K562 (cell line): ENCODE data around the gene DNAJC6. TPM values are rescaled to one million over a fixed set of nuclear protein-coding genes. Genes with fewer than 3 reads are reported as not detected.

Source experiments
- ARID2 ChIP-seq: fragments of 450-650 bp; IDR thresholded peaks from 2 replicates; pipeline ENCODE4 v1.6.1; 2017; ENCODE audit warnings: antibody characterized with exemption, mild to moderate bottlenecking
- CAMTA2 ChIP-seq: fragments of 250-450 bp; sonication (Bioruptor Pico); conservative IDR thresholded peaks from 2 replicates; pipeline ENCODE4 v1.5.1; 2022
- CHD2 ChIP-seq: IDR thresholded peaks from 2 replicates; pipeline ENCODE4 v1.6.1; 2011; ENCODE audit warnings: low read depth, low read length
- CTBP1 ChIP-seq: fragments of 450-650 bp; IDR thresholded peaks from 2 replicates; pipeline ENCODE4 v1.6.1; 2016; ENCODE audit warnings: borderline replicate concordance
- FOXK2 ChIP-seq, 2 experiments: fragments of 450-650 bp; IDR thresholded peaks in 1 of 2; conservative IDR thresholded peaks in 1 of 2; 2 replicates each; pipeline ENCODE4 v1.6.1; 2016; ENCODE audit warnings: low read depth in 2 of 2, mild to moderate bottlenecking in 1 of 2
- FOXP4 ChIP-seq: sonication (generic); formaldehyde crosslinking; IDR thresholded peaks from 2 replicates; pipeline ENCODE4 v1.8.0; 2022; ENCODE audit warnings: mild to moderate bottlenecking, missing genetic modification reagents, borderline replicate concordance
- HMG20A ChIP-seq: fragments of 450-650 bp; formaldehyde crosslinking; conservative IDR thresholded peaks from 2 replicates; pipeline ENCODE4 v1.4.0; 2020; ENCODE audit warnings: mild to moderate bottlenecking, mixed read lengths
- LCOR ChIP-seq: sonication (generic); formaldehyde crosslinking; IDR thresholded peaks from 2 replicates; pipeline ENCODE4 v1.8.0; 2022; ENCODE audit warnings: mild to moderate bottlenecking, missing genetic modification reagents
- MAFK ChIP-seq: IDR thresholded peaks from 2 replicates; pipeline ENCODE4 v1.6.1; 2011; ENCODE audit warnings: low read length, improper control_type of control experiment
- NCOR1 ChIP-seq: fragments of 450-650 bp; IDR thresholded peaks from 2 replicates; pipeline ENCODE4 v1.6.1; 2016; ENCODE audit warnings: mild to moderate bottlenecking, moderate library complexity
- NFATC3 ChIP-seq: fragments of 450-650 bp; IDR thresholded peaks from 2 replicates; pipeline ENCODE4 v1.6.1; 2017; ENCODE audit warnings: mild to moderate bottlenecking
- NKRF ChIP-seq: fragments of 450-650 bp; IDR thresholded peaks from 2 replicates; pipeline ENCODE4 v1.6.1; 2016; ENCODE audit warnings: borderline replicate concordance
- PHF21A ChIP-seq: fragments of 450-650 bp; IDR thresholded peaks from 2 replicates; pipeline ENCODE4 v1.6.1; 2017; ENCODE audit warnings: low read depth, borderline replicate concordance
- POLR2AphosphoS5 ChIP-seq: IDR thresholded peaks from 2 replicates; pipeline ENCODE4 v1.6.1; 2011; ENCODE audit warnings: mild to moderate bottlenecking, low read depth, low read length, moderate library complexity; ENCODE audit not compliant: control insufficient read depth, insufficient read depth
- SPI1 ChIP-seq: IDR thresholded peaks from 2 replicates; pipeline ENCODE4 v1.6.1; 2011; ENCODE audit warnings: low read depth, low read length, control low read depth, borderline replicate concordance
- STAT5A ChIP-seq: IDR thresholded peaks from 2 replicates; pipeline ENCODE4 v1.6.1; 2012; ENCODE audit warnings: low read length, inconsistent platforms, borderline replicate concordance
- TCF15 ChIP-seq: fragments of 250-450 bp; sonication (Bioruptor Pico); IDR thresholded peaks from 2 replicates; pipeline ENCODE4 v1.8.0; 2022; ENCODE audit warnings: moderate library complexity, mild to moderate bottlenecking, inconsistent platforms
- TCF3 ChIP-seq: sonication (generic); formaldehyde crosslinking; IDR thresholded peaks from 2 replicates; pipeline ENCODE4 v1.4.0; 2020; ENCODE audit warnings: mild to moderate bottlenecking, missing genetic modification reagents
- ZBTB1 ChIP-seq: sonication (generic); formaldehyde crosslinking; IDR thresholded peaks from 2 replicates; pipeline ENCODE4 v1.8.1; 2023; ENCODE audit warnings: missing genetic modification reagents, low read depth, mild to moderate bottlenecking, borderline replicate concordance
- ZBTB12 ChIP-seq: fragments of 250-450 bp; sonication (Bioruptor Pico); IDR thresholded peaks from 2 replicates; pipeline ENCODE4 v1.4.0; 2020
- ZEB2 ChIP-seq: fragments of 450-650 bp; IDR thresholded peaks from 2 replicates; pipeline ENCODE4 v1.6.1; 2016
- ZKSCAN1 ChIP-seq: fragments of 150-350 bp; IDR thresholded peaks from 2 replicates; pipeline ENCODE4 v1.6.1; 2016; ENCODE audit warnings: low read depth, low read length
- ZKSCAN8 ChIP-seq: fragments of 200-800 bp; sonication (Bioruptor generic); IDR thresholded peaks from 2 replicates; pipeline ENCODE4 v1.6.1; 2016; ENCODE audit warnings: missing genetic modification characterization, missing compliant biosample characterization
- ZNF551 ChIP-seq: fragments of 250-450 bp; sonication (Bioruptor Pico); IDR thresholded peaks from 2 replicates; pipeline ENCODE4 v1.5.0; 2021; ENCODE audit warnings: mild to moderate bottlenecking, moderate library complexity
- ZNF583 ChIP-seq: fragments of 250-450 bp; sonication (Bioruptor Pico); IDR thresholded peaks from 2 replicates; pipeline ENCODE4 v1.4.0; 2020
- polyA plus RNA-seq, 8 experiments: library from polyadenylated mRNA; depleted of rRNA in 4 of 8; stranded (reverse) in 5 of 8; unstranded in 3 of 8; fragments of >200 nt; fragmentation: Nextera tagmentation in 2 of 8; fragmentation: Illumina TruSeq in 1 of 8; extraction: Ambion mirVana in 2 of 8; extraction: Trizol in 1 of 8; gene quantifications; 2 replicates each; pipeline versions ENCODE4 v1.2.1 to v1.2.3, GENCODE V29; 2011 to 2014; ENCODE audit warnings: inconsistent platforms in 1 of 8, missing spikeins in 1 of 8
- total RNA-seq, 7 experiments: library from RNA; depleted of rRNA in 6 of 7; stranded (reverse); fragments of >200 nt in 6 of 7; fragmentation: Illumina TruSeq in 2 of 7; extraction: Trizol in 2 of 7; gene quantifications; 2 replicates each; pipeline versions ENCODE4 v1.2.1 to v1.2.3, GENCODE V29; 2011 to 2021; ENCODE audit warnings: low replicate concordance in 1 of 7

DNAJC6 gene
- total and polyA plus RNA-seq, 9 of the 15 experiments (the other 6 are each of a cell fraction or from before 2014, with no cell fraction given): 6.7 to 78.7 (median 28.0) TPM

- TF ChIP-seq NKRF (peak; percentile 47; the same call in 1 of the 2 replicates), ZBTB1 (no peak), ARID2 (0 out of 2 replicates have a peak, but pooled peaks have one; percentile 26), LCOR (CRISPR knock-in tag) (peak; percentile 97), CHD2 (peak; percentile 53), ZNF551 (CRISPR knock-in tag) (no peak), ZKSCAN8 (CRISPR knock-in tag) (peak; percentile 81), HMG20A (CRISPR knock-in tag) (no peak), ZBTB12 (CRISPR knock-in tag) (no peak), CTBP1 (peak; percentile 94), TCF15 (CRISPR knock-in tag) (peak; percentile 27; the same call in 1 of the 2 replicates), ZNF583 (peak; percentile 33), SPI1 (peak; percentile 93), TCF3 (peak; percentile 100), FOXK2 (conservative IDR thresholded peaks at IDR 0.05 in 1 of 2, IDR thresholded peaks at IDR 0.05 in 1 of 2; ENCODE audit: low read depth in 2 of 2) (peak; percentile 95 to 98), PHF21A (no peak), CAMTA2 (CRISPR knock-in tag) (no peak), ZKSCAN1 (peak; percentile 87), STAT5A (peak; percentile 99), POLR2AphosphoS5 (peak; percentile 100), ZEB2 (peak; percentile 54; the same call in 1 of the 2 replicates), FOXP4 (CRISPR knock-in tag) (peak; percentile 94), MAFK (peak; percentile 40; the same call in 1 of the 2 replicates), NFATC3 (0 out of 2 replicates have a peak, but pooled peaks have one; percentile 73), NCOR1 (peak; percentile 100)
Measured at GRCh38 chr1:65292861-65293593, 16.3 kb upstream of the DNAJC6 start (continued).
